ENCODE measurements around the gene PSEN2.

DNA sequence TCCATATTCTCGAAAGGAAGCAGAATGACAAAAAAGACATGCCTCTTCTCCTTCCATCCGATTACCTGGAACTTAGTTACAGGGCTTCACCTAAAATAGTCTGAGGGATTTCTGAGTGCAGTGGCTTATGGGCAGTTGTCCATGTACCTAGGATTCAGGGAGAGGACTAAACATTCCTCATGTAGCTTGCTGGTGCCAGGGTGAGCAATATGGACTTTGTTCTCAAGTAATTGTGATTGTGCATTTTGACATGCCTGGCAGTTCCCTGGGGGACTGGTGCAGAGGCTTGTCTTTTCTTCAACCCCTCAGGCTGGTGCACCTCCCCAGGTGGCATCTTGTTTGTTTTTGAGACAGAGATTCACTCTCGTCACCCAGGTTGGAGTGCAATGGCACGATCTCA is 6.1 kb upstream of the PSEN2 start:
- TF ChIP-seq, protein P1, sequence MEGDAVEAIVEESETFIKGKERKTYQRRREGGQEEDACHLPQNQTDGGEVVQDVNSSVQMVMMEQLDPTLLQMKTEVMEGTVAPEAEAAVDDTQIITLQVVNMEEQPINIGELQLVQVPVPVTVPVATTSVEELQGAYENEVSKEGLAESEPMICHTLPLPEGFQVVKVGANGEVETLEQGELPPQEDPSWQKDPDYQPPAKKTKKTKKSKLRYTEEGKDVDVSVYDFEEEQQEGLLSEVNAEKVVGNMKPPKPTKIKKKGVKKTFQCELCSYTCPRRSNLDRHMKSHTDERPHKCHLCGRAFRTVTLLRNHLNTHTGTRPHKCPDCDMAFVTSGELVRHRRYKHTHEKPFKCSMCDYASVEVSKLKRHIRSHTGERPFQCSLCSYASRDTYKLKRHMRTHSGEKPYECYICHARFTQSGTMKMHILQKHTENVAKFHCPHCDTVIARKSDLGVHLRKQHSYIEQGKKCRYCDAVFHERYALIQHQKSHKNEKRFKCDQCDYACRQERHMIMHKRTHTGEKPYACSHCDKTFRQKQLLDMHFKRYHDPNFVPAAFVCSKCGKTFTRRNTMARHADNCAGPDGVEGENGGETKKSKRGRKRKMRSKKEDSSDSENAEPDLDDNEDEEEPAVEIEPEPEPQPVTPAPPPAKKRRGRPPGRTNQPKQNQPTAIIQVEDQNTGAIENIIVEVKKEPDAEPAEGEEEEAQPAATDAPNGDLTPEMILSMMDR (IDR thresholded peaks at IDR 0.05; ENCODE audit: low read depth, low read length) = no peak
- TF ChIP-seq, protein P2, sequence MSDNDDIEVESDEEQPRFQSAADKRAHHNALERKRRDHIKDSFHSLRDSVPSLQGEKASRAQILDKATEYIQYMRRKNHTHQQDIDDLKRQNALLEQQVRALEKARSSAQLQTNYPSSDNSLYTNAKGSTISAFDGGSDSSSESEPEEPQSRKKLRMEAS (IDR thresholded peaks at IDR 0.05; ENCODE audit: low read depth, low read length) = no peak

All from NB4 (cell line).